ENCODE results near the gene ARHGAP25. TPM values are rescaled to one million over a fixed set of nuclear protein-coding genes. Genes with fewer than 3 reads are reported as not detected.

The ARHGAP25 gene
- total RNA-seq, 6 donors from 2014 or later, result 13.2 to 36.1 (median 26.3) TPM

DNA sequence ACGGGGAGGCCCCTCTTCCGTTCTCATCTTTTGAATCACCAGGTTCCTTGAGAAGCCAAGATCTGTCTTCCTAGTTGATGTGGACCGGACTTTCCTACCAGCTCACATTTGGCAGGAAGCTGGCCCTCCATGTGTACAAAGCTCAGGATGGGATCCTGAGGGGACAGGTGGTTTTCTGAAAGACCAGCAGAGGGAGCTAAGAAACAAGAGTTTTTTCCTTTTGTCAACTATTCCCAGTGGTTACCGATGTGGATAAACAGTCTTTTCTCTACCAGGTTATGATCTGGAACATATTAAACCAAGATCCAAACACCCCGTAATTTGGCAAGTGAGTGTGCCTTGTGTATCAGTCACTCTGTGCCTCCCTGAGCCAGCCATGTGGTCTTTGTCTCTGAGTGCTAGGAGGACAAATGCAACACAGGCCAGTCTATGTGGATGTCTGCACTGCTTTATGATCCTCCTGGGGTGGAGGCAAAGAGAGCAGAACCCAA lies 25.1 kb upstream of the ARHGAP25 start:
- peak; percentile 59 to 66 for ATAC-seq (ENCODE audit: low FRiP score in 2 of 2)

DNA sequence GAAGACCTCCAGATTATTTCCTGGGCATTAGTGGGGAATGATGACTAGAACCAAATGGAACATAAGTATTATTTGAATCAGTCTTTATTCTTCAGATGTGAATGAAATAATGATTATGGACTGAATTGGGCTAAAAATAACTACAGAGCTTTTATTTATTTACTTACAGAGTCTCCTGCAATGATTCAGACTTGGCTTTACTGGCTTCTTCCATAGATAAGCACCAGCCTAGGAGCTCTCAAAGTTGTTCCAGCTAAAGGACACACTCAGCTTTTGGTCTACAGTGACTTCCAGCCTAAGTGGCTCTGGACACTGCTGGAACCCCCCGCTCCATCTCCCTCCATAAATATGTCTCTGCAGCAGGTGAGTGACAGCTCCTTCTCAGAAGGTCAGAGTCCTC lies 24.3 kb upstream of the ARHGAP25 start:
- ATAC-seq (ENCODE audit: low FRiP score in 2 of 2), result no peak
- no peak overlapping the region for H3K4me3 ChIP-seq
- peaks cover 4 to 11% (median 5%) of the 10 kb centered on the region in 4 donors for H3K4me1 ChIP-seq
- no peaks in the 10 kb centered on the region for H3K27me3 ChIP-seq
- DNase-seq, result no peak
- WGBS, 2 donors, result 93 to 100% methylated on average over 1 of the region's 1 CpG
- TF ChIP-seq EP300 (IDR thresholded peaks at IDR 0.05), result no peak
- no peak for TF ChIP-seq POLR2AphosphoS5 (IDR thresholded peaks at IDR 0.05)
- TF ChIP-seq, protein P1, sequence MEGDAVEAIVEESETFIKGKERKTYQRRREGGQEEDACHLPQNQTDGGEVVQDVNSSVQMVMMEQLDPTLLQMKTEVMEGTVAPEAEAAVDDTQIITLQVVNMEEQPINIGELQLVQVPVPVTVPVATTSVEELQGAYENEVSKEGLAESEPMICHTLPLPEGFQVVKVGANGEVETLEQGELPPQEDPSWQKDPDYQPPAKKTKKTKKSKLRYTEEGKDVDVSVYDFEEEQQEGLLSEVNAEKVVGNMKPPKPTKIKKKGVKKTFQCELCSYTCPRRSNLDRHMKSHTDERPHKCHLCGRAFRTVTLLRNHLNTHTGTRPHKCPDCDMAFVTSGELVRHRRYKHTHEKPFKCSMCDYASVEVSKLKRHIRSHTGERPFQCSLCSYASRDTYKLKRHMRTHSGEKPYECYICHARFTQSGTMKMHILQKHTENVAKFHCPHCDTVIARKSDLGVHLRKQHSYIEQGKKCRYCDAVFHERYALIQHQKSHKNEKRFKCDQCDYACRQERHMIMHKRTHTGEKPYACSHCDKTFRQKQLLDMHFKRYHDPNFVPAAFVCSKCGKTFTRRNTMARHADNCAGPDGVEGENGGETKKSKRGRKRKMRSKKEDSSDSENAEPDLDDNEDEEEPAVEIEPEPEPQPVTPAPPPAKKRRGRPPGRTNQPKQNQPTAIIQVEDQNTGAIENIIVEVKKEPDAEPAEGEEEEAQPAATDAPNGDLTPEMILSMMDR (IDR thresholded peaks at IDR 0.05), result no peak
- no peak for TF ChIP-seq POLR2A (IDR thresholded peaks at IDR 0.05)
- H3K36me3 ChIP-seq, result no peaks in the 10 kb centered on the region
- no peaks in the 10 kb centered on the region for H3K9me3 ChIP-seq
- H3K27ac ChIP-seq, result no peak overlapping the region

More for the DNA sequence above, 25.1 kb upstream of the ARHGAP25 start:
- H3K27me3 ChIP-seq, result no peaks in the 10 kb centered on the region
- H3K4me1 ChIP-seq, result peaks cover 0 to 5% (median 1%) of the 10 kb centered on the region in 4 donors
- no peak overlapping the region for H3K4me3 ChIP-seq
- H3K9me3 ChIP-seq, result no peaks in the 10 kb centered on the region
- TF ChIP-seq, protein P1 (IDR thresholded peaks at IDR 0.05), result peak; percentile 38 to 76 (median 66)
- TF ChIP-seq EP300 (IDR thresholded peaks at IDR 0.05) (no peak), POLR2AphosphoS5 (IDR thresholded peaks at IDR 0.05) (no peak)
- WGBS, 2 donors, result 7 to 11% methylated on average over 5 of the region's 5 CpGs
- no peak overlapping the region for H3K27ac ChIP-seq
- H3K36me3 ChIP-seq, result no peaks in the 10 kb centered on the region
- no peak for DNase-seq

DNA sequence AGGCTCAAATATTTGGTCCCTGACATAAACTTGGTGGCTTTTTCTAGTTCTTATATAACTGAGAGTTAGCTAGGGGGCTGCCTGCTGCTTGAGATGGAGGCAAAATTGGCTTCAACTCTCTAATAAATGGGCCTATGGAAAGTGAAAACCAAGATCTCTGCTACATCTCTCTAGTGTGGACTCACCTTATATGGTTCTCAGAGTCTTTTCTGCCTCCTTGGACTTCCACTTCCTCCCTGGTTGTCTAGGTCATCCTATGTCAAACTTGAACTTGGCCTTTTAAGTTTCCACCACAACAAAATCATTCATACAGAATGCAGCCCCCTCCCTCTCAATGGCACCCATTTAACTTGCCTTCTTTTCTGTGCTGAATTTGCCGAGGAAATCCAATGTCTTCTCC lies 23.9 kb upstream of the ARHGAP25 start:
- Histone ChIP-seq H3K4me3 (no peak overlapping the region), H3K36me3 (no peaks in the 10 kb centered on the region), H3K27me3 (no peaks in the 10 kb centered on the region), H3K27ac (no peak overlapping the region), H3K4me1 (peaks cover 5 to 13% (median 6%) of the 10 kb centered on the region in 4 donors), H3K9me3 (no peaks in the 10 kb centered on the region)
- no peak for DNase-seq
- no peak for ATAC-seq (ENCODE audit: low FRiP score in 2 of 2)
- TF ChIP-seq EP300 (IDR thresholded peaks at IDR 0.05), result no peak
- TF ChIP-seq POLR2A (IDR thresholded peaks at IDR 0.05), result no peak
- no peak for TF ChIP-seq POLR2AphosphoS5 (IDR thresholded peaks at IDR 0.05)
- TF ChIP-seq, protein P1 (IDR thresholded peaks at IDR 0.05), result no peak
- WGBS, 2 donors, result 85 to 96% methylated on average over 1 of the region's 1 CpG

DNA sequence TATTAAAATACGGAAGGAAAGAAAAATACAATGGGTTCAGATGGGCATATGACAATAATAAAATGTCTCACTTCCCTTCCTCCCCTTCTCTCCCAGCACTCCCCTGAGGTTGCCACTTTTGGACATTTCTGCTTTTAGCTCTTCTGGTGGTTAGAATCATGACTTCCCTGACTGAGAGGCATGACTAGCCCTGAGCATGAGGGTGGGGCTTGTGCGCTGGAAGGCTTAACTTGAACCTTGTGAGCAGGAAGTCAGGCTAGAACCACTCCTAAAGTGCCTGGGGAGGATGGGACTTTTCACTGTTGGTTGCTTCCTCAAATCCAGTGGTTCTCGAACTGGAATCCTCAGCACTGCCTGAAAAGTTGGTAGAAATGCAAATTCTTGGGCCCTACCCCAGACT lies 19.7 kb upstream of the ARHGAP25 start:
- 52 to 77% methylated on average over 2 to 3 of the region's 3 CpGs for WGBS, 2 donors
- peak overlapping the region; percentile 28 to 61 (median 44) for H3K27ac ChIP-seq
- ATAC-seq (ENCODE audit: low FRiP score in 2 of 2) (peak; percentile 73 to 94), DNase-seq (peak in 1 of 2 donors; percentile 85)
- no peaks in the 10 kb centered on the region for H3K36me3 ChIP-seq
- TF ChIP-seq POLR2A (IDR thresholded peaks at IDR 0.05), result peak in 1 of 4 donors; percentile 37
- TF ChIP-seq EP300 (IDR thresholded peaks at IDR 0.05), result no peak
- TF ChIP-seq POLR2AphosphoS5 (IDR thresholded peaks at IDR 0.05), result peak in 1 of 2 donors; percentile 42
- no peaks in the 10 kb centered on the region for H3K27me3 ChIP-seq
- H3K4me3 ChIP-seq, result no peak overlapping the region
- H3K9me3 ChIP-seq, result no peaks in the 10 kb centered on the region
- peaks cover 3 to 8% (median 5%) of the 10 kb centered on the region in 4 donors for H3K4me1 ChIP-seq

DNA sequence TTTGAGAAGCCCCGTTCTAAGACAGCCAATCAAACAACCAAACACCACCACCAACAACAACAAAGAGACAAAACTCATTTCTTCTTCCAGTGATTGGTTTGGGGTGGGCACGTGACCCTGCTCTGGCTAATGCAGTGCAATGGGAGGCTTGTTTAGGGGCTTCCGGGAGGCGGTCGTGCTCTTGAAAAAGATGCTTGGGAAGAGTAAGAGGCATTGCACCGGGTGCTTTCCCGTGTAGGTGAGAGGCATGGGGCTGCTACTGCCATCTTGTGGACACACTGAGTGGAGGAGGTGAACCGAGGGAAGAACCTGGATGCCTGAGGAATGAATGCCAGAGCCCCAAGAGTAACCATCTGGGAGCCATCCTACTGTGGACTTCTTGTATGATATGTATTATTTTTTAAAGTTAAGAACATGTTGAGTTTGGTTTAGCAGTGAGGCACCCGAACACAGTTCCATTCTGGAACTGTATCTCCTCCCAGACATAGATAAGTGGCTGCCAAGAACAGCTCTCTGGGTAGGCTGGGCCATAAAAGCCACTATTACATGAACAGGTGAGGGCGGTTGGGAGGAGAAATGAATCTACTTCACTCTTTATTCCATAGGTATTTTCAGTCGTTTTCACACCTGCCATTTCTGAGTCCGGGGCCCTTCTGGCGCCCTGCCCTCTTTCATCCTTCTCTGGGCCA lies 19.1 kb upstream of the ARHGAP25 start:
- Histone ChIP-seq H3K36me3 (no peaks in the 10 kb centered on the region), H3K9me3 (no peaks in the 10 kb centered on the region), H3K4me1 (peaks cover 3 to 8% (median 5%) of the 10 kb centered on the region in 4 donors), H3K27me3 (no peaks in the 10 kb centered on the region), H3K27ac (peak overlapping the region in 3 of 4 donors; percentile 28 to 61 (median 51)), H3K4me3 (no peak overlapping the region)
- ATAC-seq (ENCODE audit: low FRiP score in 2 of 2) (peak; percentile 76 to 77), DNase-seq (peak in 1 of 2 donors; percentile 69)
- TF ChIP-seq, protein P1 (IDR thresholded peaks at IDR 0.05), result peak in 5 of 6 experiments; percentile 46 to 68 (median 57)
- no peak for TF ChIP-seq POLR2AphosphoS5 (IDR thresholded peaks at IDR 0.05)
- 47 to 53% methylated on average over 12 to 13 of the region's 13 CpGs for WGBS, 2 donors

Measured in upper lobe of left lung (tissue), 6 donors.